D341Med (cell line): Measurements from ENCODE around the gene TRPM1.

Experiments
- DNase-seq: peaks from one replicate; pipeline ENCODE4 v3.0.0; 2012; ENCODE audit warnings: low spot score

The TRPM1 gene

GRCh38 chr15:30969724-30970123, 131.8 kb downstream of the TRPM1 start:
- no peak for DNase-seq

DNA sequence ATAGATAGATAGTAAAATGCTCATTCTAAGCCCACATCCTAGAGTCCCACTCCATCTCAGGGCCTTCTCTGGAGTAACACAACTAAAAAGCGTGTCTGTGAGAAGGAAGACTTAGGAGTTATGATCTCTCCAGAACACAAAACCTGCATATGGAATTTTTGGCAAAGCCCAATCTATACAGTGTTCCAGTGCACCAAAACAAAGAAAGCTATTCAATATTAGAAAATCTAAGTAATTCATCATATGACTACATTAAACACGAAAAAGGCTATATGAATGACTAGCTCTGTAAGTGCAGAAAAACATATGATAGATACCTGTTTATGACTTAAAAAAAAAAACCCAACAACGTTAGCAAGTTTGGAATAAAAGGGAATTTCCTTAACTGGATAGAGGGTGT, 137.8 kb downstream of the TRPM1 start:
- DNase-seq = no peak

DNA sequence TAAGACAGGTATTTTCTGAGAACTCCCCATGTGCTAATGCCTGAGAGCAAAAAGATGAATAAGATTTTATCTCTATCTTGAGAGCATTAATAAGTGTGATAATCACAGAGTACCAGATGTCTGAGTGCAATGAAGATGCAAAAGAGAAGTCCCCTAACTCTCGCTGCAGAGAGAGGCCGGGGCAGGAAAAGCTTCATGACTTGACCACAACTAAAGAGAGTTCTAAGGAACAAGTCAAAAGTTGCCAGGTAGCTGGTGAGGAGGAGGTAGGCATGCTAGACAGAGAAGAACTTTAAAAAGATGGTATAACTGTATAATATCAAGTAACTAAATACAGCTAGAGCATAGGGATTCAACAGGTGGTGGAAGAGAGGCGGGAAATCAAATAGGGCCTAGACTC, 138.9 kb downstream of the TRPM1 start:
- DNase-seq = no peak

- peak; percentile 51 for DNase-seq
Observed at GRCh38 chr15:30962079-30962478, 139.4 kb downstream of the TRPM1 start.

DNA sequence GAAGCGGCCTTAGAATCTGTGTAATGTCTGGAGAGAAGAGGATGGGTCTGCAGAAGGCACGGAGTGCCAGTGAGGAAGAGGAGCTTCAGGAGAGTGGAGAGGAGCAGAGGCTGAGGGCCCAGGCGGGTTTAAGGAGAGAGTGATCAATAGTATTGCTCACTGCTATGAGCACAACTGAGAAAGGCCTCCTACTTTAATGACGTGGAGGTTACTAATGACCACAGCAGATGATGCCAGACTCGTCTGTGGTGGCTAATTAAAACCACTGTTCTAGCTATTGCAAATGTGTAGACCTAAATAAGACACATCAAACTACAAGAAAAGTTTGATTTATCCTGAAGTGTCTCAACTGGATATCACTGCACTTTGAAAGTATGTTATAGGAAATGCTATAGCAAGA, 143.3 kb downstream of the TRPM1 start:
- DNase-seq = no peak

GRCh38 chr15:30956216-30957124, 145.1 kb downstream of the TRPM1 start:
- DNase-seq = no peak

GRCh38 chr15:30954674-30955073, 146.9 kb downstream of the TRPM1 start:
- DNase-seq = no peak

DNA sequence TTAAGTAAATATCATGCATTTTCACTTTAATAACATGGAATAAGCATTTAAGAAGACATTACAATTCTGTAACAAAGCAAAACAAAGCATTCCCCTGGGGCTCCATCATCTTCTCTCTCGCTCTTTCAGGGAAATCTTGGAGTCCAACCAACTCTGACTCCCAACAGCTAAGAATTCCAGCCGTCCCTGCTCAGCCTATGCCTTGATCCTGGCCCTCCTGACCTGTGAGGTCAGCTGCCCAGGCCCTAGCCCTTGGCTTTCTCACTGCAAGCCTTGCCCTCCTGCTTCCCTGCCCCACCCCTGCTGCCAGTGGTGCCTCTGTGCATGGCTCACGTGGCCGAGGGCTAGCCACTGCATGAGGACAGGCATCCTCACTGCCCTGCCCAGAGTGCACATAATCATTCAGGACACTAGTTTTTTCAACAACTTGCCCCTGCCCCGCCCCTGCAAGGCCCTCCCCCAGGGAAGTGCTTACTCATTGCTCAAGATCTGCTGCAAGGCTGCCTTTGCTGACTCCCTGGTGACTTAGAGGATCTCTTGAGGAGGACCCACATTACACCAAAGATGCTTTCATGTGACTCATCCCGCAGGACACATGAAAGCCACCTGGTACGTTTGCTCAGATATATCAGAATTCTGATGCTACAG, 147.7 kb downstream of the TRPM1 start:
- no peak for DNase-seq

- DNase-seq = no peak
Observed at GRCh38 chr15:30953183-30953582, 148.3 kb downstream of the TRPM1 start.
